ENCODE measurements around the gene WSB1.

GRCh38 chr17:27290916-27291598 lies 2.9 kb upstream of the WSB1 start:
- TF ChIP-seq RFX5 (IDR thresholded peaks at IDR 0.05), result no peak
- TF ChIP-seq REST (IDR thresholded peaks at IDR 0.05), result no peak
- no peak for TF ChIP-seq CTCF (IDR thresholded peaks at IDR 0.05)
- TF ChIP-seq CHD2 (IDR thresholded peaks at IDR 0.05; ENCODE audit: low read length, partially characterized antibody), result no peak
- no peak for TF ChIP-seq EP300 (IDR thresholded peaks at IDR 0.05)
